GM19240 (cell line): ENCODE measurements around the gene PDZRN3.
A peak's percentile ranks its signal among the peaks of the same experiment; 100 is the strongest.

Experiments
- DNase-seq: peaks from one replicate; pipeline ENCODE4 v3.0.0; 2011; ENCODE audit warnings: low spot score; ENCODE audit not compliant: insufficient read length

Gene PDZRN3

DNA sequence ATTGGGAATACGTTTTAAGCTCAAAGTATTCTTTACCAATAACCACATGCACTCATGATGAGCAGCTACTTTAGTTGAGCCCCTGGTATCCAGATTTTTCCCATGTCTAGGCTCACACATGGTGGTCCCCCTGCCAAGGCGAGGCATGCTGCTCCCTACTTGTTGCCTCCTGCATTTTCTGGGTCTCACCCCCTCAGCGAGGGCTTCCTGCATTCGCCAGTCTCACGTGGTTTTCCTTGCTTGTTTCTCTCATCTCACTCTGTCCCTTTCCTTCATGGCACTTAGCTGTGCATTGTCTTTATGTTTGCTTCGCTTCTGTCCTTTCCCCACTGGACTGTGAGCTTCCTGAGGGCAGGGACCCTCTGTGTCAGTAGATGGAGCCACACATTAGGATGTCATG lies 99.2 kb downstream of the PDZRN3 start:
- DNase-seq: no peak

DNA sequence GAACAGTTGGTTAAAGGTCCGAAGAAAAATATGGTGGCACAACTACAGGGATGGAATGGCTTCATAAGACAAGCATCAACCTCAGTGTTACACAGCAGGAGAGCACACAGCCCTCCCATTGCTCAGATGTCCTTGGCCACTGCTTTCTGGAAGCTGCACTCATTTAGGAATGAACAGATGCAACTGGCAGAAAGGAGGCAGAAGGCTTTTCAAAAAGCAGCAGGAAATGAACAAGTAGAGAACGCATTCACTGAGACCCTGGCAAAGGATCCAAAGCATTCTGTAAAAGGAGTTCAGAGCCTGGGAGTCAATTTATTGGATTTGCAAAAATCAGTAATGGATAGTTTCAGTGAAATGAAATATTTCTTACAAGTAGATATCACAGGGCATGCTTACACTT lies 101.1 kb downstream of the PDZRN3 start:
- no peak for DNase-seq

DNA sequence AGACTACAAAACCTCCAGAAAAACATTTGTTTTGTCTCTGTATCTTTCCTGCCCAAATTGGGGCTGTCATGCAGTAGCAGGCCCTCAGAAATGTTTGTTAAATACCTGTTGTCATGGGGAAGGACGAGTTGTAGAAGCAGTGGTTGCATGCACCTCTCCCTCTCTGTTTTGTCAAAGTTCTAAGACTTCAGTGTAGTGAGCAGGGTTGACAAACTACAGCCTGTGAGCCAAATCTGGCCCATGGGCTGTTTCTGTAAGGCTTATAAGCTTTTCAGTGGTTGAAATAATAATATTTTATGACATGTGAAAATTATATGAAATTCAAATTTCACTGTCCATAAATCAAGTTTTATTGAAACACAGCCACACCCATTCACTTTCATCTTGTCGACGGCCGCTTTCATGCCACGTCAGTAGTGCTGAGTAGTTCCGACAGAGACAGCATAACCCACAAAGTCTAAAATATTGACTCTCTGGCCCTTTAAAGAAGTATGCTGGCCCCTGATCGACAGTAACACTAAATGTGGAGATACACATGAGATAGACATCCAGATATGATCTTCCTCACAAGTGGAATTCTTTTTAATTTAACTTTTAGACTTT lies 102.9 kb downstream of the PDZRN3 start:
- no peak for DNase-seq

DNA sequence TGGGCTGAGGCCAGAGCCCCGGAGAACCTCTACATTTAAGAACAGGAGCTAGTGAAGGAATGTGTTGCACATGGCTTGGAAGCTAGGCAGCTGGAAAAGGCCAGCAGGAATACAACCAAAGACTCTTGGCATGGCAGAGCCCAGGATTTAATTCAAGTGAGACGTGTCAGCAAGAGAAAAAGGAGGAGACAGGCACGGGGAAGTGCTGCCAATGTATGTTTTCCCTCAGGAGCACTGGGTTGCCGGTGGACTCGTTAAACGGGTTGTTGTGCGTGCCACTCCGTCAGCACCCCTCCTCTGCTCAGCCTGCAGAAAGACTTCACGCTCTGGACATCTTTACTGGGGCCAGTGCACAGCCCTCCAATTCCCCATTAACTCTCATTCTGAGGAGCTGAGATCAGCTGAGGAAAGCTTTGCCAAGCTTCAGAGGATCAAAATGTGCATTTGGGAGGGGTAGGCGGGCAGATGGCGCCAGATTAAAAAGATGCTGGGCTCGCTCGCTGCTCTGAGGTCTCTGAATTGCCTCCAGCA lies 103.7 kb downstream of the PDZRN3 start:
- no peak for DNase-seq

DNA sequence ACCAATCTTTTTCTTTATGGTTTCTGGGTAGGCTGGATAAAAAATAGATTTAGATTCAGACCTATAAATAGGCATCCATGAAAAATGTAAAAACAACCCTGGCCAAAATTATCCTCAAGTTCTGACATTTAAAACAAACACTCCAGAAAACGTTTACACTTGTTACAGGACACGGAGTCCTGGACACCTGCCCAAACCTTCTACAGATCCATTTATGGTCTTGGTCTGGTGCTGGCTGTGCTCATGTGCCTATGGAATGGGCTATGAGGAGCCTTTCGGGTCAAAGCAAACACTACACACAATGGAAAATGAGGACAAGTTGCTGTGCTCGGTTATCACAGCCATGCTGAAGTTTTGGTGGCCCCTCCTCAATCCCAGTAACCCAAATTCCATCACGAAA lies 108.1 kb downstream of the PDZRN3 start:
- no peak for DNase-seq

DNA sequence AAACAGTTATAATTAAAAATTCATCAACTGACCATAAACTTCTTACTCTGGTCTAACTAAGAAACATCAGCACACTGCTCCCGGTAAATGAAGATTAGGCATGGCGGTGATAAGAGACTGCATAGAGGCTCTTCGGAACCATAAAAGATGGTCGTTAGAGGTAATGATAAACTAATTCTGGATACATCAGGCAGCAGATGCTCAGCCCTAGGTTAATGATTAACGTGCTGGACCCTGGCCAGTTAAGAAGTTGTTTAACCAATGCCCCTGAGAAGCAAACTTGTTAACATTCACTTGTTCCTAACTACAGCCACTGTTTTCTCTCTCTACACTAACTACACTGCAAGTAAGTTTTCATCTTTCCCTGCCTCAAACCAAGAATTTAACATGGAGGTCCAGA lies 111.5 kb downstream of the PDZRN3 start:
- DNase-seq: no peak

DNA sequence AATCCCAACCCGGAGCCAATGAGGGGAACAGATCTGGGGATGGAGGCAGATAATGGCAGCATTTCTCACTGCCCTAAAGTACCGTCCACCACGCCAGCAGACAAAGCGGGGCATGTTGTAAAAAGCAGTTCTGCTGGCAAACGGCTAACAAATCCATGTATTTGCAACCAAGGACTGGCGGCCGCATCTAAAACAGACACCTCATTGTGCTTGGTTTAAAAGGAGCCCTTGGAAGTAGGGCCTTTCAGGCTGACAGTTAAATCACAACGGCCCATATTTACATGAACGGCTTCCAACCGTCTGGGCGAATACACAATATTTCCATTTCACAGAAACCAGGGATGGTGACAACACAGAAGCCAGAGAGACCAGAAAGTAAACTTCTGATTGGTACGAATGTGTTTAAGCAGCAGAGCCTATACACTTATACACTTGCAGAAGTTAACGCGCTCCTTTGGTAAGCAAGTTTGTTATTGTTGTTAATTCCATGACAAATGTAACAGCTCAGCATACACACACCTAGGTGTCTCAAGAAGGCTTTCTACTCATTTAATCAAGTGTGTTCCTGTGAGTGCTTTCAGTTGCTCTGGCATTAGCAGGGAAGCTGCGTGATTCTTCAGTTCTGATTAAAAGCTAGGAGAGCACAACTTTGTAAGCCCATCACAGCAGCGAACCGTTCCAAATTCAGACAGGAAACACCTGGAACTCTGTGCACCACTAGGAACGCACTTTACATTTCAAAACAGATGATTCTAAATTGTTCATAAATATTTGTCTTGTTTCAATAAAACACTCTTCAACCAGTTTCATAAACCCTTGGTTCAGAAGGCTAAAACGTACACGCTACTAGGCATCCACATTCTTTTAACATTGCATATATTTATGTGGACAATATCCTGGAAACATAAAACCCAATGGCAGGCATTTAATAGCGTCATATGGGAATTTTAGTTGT lies 112.9 kb downstream of the PDZRN3 start:
- DNase-seq: no peak

DNA sequence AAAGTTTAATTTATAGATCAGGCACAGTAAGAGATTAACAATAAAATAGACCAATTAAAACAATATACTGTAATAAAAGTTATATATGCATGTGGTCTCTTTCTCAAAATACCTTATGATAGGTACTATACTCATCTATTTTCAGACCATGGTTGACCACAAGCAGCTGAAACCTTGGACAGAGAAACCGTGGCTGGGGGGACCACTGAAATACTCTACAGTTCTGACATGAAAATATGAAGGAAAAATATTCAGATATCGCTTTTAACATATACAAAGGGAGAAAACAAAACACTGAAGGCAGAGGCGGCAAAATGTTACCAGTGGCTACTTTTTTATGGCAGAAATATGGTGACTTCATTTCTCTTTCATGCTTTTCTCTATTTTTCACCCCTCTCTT lies 114.0 kb downstream of the PDZRN3 start:
- DNase-seq: no peak

DNA sequence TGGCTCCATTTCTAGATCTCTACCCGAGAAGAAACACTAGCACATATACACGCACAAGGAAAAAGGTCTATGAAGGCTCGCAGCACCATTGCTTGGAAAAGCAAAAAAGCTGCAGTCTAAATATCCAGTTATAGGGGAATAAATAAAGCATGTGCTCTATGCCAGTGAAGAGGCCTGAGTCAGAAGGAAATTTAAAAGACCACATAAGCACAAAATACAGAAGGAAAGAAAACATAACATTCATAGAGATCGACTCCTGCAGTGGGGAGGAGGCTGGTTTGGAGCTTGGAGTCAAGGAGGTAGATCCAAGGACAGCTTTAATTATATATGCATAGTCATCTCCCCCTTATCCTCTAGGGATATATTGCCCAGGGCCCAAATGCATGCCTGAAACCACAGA lies 114.4 kb downstream of the PDZRN3 start:
- no peak for DNase-seq

DNA sequence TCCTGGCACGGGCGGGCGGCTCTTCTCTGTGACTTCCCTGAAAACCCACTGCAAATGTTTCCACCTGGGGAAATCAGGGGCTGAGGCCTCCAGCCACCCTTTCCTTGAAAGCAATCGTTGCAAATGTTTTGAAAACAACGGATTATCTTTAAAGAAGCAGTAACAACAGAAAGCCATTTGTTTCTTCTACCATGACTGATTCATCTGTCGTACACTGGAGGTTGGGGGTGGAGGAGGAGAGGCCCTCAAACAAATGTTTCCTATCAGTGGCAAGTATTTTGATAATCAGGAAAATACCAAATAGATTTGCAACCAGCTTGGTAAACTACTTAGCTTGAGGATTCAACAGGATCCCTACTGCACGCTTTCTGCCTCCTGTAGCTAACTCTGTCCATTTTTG lies 114.9 kb downstream of the PDZRN3 start:
- no peak for DNase-seq

DNA sequence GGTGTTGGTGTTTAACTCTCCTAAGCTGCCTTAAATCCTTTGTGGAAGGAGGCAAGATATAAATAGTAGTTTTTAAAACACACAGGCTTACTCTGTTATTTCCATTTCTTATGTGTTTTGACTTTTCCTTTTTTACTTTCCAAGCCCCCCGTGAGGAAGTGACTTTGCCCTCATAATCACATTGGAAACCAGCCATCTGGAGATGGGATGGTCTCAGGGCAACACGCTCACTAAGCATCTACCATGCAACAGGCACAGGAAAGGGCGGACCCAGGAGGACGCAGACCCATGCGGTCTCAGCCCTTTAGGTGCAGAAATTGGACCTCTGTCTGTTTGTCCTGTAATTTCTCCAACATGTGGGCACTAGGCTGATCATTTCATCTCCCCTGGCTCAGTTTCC lies 115.7 kb downstream of the PDZRN3 start:
- DNase-seq: no peak

DNA sequence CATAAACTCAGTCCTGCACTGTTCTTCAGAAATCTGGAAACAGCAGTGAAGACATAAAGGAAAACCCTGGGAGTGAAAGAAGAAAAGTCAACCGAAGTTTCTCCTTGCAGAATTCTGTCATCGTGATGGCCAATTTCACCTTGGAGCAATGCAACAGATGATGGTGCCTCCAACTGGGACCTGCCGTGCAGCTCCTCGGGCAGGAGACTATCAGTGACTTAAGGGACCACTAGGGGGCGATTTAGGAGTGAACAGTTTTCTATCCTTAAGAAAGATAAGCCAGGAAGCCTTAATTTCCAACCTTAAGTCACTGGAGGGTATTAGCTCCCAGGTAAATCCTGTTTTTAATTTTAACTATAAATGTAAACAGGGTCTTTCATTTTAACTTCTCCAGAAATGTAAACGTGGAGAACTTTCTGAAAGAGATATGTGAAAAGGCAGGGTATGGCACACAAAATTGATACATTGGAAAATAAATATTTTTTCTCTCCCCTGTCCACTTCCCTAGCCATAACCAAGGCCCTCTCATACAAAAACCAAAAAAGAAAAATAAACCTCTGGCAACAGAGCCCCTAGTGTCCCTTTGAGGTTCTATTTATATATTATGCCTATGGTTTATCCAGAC lies 116.3 kb downstream of the PDZRN3 start:
- DNase-seq: peak; percentile 14

DNA sequence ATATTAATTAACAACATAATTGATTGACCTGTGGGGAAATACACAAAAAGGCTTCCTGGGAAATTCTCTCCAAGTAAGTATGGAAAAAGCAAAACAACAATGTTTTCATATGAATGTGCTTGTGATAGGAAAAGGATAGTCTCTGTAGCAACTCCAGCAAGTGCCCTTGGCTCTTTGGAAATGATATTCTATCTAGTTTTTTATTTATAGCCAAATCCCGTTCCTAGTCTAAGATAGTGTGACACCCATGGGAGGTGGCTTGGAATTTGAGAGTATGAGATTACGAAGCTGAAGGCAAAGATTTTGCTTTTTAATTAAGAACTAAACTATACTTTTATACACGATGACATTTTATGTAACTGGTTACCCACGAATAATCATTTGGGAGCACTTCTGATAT lies 119.9 kb downstream of the PDZRN3 start:
- DNase-seq: no peak

DNA sequence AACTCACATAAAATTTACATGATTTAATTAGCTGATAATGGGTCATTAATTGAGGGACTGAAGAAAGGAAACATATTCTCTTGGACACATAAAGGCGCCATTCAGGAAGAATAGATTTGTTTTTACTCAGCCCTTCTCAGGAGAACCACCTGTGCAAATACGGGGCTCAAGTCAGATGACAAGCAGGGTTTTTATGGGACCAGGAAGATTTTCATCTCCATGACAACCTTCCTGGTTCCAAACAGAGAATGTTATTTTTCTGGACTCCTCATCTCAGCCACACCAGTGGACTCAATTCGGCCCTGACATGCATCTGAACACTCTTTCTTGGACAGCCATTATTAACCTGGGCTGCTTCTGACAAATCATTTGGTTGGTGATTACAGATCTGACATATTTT lies 120.5 kb downstream of the PDZRN3 start:
- no peak for DNase-seq

DNA sequence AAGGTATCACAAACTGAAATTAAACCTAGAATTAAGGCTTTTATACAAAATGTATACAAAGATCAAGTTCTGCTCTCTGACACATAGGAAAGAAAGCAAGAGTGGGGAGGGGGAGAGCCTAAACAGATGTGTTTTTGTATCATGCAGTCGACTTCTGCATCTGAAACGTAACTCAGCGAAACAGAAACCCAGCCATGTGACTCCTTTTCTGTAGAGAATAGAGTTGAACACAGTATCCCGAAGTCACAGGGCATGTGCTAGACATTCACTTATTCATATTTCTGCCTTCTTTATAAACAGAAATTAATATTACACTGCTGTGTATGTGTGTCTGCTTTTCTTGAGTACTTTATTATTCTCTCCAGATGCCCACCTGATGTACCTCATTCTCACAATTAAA lies 121.0 kb downstream of the PDZRN3 start:
- no peak for DNase-seq

DNA sequence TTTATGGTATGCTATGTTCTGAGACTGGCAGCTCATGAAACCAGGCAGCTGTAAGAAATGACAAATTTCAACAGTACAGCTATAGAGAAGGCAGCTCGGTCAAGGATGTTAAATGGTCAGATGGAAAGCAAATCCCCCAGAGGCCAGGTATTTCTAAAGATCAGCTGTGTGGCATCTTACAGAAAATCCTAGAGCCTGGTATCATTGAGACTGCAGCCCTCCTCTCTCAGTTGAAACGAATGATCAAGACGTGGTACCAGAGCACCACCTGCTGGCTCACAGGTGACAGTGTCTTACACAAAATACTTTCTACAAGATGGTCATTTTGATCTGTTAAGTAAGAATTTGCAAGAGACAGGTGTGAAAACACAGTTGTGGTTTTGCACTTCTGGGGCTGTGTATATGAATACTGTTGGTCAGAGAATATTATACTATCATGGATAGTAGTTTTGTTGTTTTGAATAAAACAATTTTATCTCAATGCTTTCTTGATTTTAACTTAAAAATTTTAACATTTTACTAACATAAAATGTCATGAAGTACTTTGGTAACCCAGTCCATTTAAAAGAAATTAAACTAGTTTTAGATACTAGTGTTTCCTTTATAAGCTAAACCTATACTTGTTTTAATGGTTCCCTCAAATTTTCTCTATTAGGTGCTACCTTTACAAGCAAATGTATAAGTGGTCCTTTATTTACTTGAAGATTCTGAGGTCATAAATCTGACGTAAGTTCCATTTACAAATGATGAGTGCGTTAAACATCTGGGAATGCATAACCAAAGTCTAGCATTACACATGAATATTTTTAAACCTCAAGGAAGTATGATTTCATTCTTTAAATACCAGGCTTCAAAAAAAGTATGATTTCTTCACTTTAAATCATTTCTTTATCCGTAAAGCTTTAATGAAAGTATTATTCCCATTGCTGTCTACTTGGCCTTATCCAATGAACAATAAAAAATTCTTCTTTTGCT lies 121.8 kb downstream of the PDZRN3 start:
- DNase-seq: peak; percentile 47

DNA sequence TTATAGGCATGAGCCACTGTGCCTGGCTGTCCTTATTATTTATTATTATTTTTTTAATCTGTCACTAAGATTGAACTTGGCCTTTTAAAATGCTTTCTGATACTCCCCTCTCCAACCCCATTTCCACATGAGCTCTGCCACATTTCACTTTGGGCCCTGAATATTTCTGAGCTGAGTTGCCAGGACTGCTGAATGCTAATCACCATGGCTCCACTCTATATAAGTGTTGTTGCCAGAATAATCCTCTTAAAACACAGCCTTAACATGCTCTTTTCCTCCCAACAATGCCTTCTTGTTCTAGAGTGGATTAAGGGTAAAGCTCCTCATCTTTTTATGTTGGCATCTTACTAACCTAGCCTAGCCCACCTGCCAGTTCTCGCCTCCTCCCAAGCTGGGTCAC lies 124.4 kb downstream of the PDZRN3 start:
- DNase-seq: no peak

DNA sequence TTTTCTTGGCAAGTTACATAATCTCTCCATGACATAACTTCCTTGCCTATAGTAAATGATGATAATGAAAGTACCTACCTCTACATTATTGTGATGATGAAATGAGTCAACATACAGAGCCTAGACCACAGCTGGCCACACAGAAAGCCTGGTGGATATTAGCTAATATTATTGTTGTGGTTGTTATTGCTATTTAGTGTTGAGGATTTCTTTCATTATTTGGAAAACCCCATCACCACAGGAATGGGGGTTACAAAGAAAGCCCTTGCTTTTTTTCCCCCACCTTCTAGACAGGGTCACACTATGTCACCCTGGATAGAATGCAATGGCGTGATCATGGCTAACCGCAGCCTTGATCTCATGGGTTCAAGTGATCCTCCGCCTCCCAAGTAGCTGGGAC lies 125.0 kb downstream of the PDZRN3 start:
- DNase-seq: no peak

DNA sequence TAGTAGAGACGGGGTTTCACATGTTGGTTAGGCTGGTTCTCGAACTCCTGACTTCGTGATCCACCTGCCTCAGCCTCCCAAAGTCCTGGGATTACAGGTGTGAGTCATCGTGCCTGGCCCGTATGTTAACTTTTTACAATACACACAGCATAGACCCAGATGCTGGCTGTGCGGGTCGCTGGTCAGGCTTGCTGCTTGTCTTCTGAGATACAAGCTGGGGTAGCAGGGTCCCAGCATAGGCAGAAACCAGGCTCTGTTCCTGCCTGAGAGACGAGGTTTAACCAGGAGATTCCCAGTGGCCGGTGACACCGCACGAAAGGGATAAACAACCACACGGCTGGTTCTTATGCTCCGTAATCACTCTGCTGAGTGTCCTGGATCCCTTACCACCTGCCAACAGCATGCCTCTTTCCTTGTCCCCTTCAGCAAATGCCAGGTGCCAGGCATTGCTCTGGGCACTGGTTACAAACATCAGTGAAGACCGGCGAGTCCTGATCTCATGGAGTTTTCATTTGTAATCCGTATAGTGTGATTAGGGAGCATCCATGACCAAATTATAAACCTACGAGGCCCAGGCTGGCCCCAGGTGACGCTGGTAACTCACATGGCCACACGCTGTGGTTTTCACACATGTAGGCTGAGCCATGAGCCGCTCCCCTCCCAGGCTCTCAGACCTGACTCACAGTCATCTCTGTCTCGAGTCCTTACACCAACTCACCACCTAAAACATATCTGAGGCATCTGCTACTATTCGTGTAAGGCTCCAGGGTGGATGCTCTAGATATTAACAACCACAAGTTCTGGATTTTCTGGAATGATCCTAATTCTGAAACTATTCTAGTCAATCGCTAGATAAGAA lies 125.7 kb downstream of the PDZRN3 start:
- no peak for DNase-seq
